Gastrocnemius medialis (tissue), 4 donors: ENCODE results near the gene THOC3. TPM values are rescaled to one million over a fixed set of nuclear protein-coding genes. Genes with fewer than 3 reads are reported as not detected.
"Not testable (repeated sequence)": the region's sequence is repeated elsewhere in the genome, so short reads cannot be mapped to it uniquely, and the experiment has no call there.

ENCODE experiments used
- ATAC-seq, 2 donors: fragments of 150-250 bp; one replicate each; pipeline ENCODE4 v1.9.1; 2016
- DNase-seq, 2 donors: peaks; one replicate each; pipeline ENCODE4 v3.0.0-alpha.2; 2019
- H3K27ac ChIP-seq, 4 donors: fragments of 200-600 bp; sonication (generic); 1 replicate in 1 of 4; 2 replicates in 3 of 4; pipeline ENCODE4 v1.5.1; 2016 to 2018; ENCODE audit warnings: mild to moderate bottlenecking in 2 of 4, moderate library complexity in 1 of 4
- H3K27me3 ChIP-seq, 3 donors: fragments of 200-600 bp; sonication (generic) in 2 of 3; 1 replicate in 1 of 3; 2 replicates in 2 of 3; pipeline versions ENCODE4 v1.5.1 to v1.6.0; 2016 to 2019; ENCODE audit warnings: mild to moderate bottlenecking in 1 of 3, moderate library complexity in 1 of 3
- H3K36me3 ChIP-seq, 2 donors: fragments of 200-600 bp; sonication (generic) in 1 of 2; one replicate each; pipeline ENCODE4 v1.5.1; 2017 to 2018
- H3K4me1 ChIP-seq, 2 donors: fragments of 200-600 bp; sonication (generic) in 1 of 2; one replicate each; pipeline ENCODE4 v1.5.1; 2016 to 2017; ENCODE audit warnings: mild to moderate bottlenecking in 2 of 2
- H3K4me3 ChIP-seq, 4 donors: fragments of 200-600 bp; sonication (generic) in 3 of 4; 1 replicate in 1 of 4; 2 replicates in 3 of 4; pipeline ENCODE4 v1.5.1; 2016 to 2019; ENCODE audit warnings: mild to moderate bottlenecking in 2 of 4
- H3K9me3 ChIP-seq, 3 donors: fragments of 200-600 bp; sonication (generic) in 2 of 3; 1 replicate in 1 of 3; 2 replicates in 2 of 3; pipeline ENCODE4 v1.5.1; 2016 to 2019
- in situ Hi-C, 4 donors: fragments of 200-750 bp; cut with MboI; loops; one replicate each; pipeline versions ENCODE4 v1.15.0 to v1.8.0; 2017; ENCODE audit warnings: low sequenced_read_pairs in 4 of 4
- intact Hi-C: fragments of 100-400 bp; cut with DNase I; formaldehyde crosslinking; loops from one replicate; pipeline ENCODE4 v1.15.1; 2023; ENCODE audit warnings: low total_unique reads
- total RNA-seq, 4 donors: library from RNA; depleted of rRNA; stranded (reverse); fragments of >200 nt; gene quantifications; one replicate each; pipeline versions ENCODE4 v1.1.0 to v1.2.3, GENCODE V29; 2016

THOC3 gene
- total RNA-seq, 4 donors from 2014 or later: 8.6 to 16.9 (median 15.2) TPM

- H3K27me3 ChIP-seq, H3K4me1 ChIP-seq, H3K4me3 ChIP-seq, ATAC-seq, intact Hi-C loops, in situ Hi-C loops, H3K36me3 ChIP-seq, H3K27ac ChIP-seq, DNase-seq, H3K9me3 ChIP-seq: not testable (repeated sequence)
Observed at GRCh38 chr5:175910072-175910471, 58.0 kb downstream of the THOC3 start.

Other genes starting within 250 kb of the THOC3 start
- not detected for gene CPLX2, start 96.7 kb downstream of the THOC3 start, total RNA-seq